HG02571 (cell line): Measurements from ENCODE around the gene KRTCAP3.
"Not testable (repeated sequence)": the region's sequence is repeated elsewhere in the genome, so short reads cannot be mapped to it uniquely, and the experiment has no call there.

Experiments used
- ATAC-seq: cut with Tn5 transposase; IDR thresholded peaks from one replicate; pipeline ENCODE4 v1.9.1; 2021; ENCODE audit warnings: mild to moderate bottlenecking, moderate library complexity; ENCODE audit not compliant: unreplicated experiment

The KRTCAP3 gene, protein sequence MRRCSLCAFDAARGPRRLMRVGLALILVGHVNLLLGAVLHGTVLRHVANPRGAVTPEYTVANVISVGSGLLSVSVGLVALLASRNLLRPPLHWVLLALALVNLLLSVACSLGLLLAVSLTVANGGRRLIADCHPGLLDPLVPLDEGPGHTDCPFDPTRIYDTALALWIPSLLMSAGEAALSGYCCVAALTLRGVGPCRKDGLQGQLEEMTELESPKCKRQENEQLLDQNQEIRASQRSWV

DNA sequence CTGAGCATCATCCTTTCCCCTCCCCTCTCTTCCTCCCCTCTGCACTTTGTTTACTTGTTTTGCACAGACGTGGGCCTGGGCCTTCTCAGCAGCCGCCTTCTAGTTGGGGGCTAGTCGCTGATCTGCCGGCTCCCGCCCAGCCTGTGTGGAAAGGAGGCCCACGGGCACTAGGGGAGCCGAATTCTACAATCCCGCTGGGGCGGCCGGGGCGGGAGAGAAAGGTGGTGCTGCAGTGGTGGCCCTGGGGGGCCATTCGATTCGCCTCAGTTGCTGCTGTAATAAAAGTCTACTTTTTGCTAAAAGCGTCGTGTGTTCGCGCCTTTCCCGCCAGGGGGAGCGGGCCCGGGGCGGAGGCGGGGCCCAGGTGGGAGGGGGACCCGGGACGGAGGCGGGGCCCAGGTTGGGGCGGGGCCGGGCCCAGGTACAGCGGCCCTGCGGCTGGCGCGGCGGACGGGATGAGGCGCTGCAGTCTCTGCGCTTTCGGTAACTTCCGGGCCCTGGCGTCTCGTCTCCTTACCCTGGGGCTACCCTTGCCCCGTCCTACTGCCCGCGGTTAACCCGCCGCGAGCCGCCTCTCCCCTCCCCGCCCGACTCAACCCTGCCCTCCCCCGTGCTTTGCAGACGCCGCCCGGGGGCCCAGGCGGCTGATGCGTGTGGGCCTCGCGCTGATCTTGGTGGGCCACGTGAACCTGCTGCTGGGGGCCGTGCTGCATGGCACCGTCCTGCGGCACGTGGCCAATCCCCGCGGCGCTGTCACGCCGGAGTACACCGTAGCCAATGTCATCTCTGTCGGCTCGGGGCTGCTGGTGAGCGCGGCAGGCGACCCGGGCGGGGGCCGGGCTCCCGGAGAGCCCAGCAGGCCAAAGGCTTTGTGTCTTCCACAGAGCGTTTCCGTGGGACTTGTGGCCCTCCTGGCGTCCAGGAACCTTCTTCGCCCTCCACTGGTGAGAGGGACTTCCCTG lies at the start of gene KRTCAP3:
TSS of gene KRTCAP3 (plus strand) at position 424 of the 962 bp plus-strand sequence. CDS start at position 456, 32 bp downstream.
- ATAC-seq: no peak

DNA sequence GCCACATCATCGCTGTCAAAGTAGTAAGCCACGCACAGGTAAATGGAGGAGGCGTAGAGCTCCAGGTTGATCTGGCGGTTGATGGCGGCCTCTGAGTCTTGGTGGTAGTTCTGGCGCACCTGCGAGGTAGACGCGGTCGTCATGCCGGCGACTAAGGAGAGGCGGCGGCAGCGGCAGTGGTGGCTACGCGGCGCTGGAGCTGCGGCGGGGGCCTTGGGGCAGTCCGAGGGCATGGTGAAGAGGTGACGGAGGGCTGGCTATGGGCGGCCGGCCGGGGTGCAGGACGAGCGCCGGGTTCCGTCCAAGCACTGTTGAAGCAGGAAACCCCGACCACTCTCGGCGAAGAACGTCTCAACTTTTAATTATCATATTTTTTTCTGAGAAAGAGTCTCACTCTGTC lies 49.0 kb upstream of the KRTCAP3 start:
- ATAC-seq: no peak

DNA sequence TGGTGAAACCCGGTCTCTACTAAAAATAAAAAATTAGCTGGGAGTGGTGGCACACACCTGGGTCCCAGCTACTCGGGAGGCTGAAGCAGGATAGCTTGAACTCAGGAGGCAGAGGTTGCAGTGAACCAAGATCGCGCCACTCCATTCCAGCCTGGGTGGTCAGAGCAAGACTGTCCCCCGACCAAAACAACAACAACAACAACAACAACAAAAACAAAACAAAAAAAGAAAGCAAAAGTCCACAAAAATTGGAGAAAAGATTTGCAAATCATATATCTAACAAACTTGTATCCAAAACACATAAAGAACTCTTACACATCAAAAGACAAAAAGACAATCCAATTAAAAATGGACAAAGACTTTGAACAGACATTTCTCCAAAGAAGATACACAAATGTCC lies 43.2 kb upstream of the KRTCAP3 start:
- ATAC-seq: no peak

GRCh38 chr2:27400348-27401135 lies 41.6 kb upstream of the KRTCAP3 start:
- no peak for ATAC-seq

- ATAC-seq: no peak
Observed at GRCh38 chr2:27407798-27408491, 34.2 kb upstream of the KRTCAP3 start.

DNA sequence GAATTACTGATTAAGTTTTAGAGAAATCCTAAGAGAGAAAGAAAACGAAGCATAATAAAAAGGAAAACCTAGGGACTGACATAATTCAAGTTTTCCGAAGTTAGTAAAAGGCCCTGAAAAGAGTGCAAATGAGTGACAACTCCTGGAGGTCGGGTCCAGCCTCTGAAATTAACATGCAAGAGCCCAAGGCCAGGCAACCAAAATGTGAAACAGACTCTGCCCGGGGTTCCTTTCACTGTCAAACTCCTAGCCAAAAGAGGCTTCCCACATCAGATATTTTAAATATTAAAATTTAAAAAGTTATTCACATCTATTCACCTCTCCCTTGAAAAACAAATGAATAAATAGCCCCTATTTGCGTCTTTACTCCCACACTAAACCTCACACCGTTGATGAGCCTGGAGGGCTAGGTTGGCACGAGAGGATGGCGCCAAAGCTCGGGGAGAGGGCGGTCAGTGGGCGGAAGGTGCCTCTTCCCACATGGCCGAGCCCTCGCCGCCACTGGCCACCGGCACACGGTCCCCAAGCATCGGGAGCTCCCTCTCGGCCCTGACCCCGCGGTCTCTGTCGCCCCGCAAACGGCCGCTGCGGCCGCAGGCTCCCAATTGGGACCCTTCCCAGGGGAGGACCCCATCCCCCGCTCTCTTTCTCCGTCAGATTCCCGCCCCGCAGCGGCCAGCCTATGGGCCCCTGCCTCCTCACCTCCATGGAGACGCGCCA lies 33.4 kb upstream of the KRTCAP3 start:
- ATAC-seq: peak; percentile 31

DNA sequence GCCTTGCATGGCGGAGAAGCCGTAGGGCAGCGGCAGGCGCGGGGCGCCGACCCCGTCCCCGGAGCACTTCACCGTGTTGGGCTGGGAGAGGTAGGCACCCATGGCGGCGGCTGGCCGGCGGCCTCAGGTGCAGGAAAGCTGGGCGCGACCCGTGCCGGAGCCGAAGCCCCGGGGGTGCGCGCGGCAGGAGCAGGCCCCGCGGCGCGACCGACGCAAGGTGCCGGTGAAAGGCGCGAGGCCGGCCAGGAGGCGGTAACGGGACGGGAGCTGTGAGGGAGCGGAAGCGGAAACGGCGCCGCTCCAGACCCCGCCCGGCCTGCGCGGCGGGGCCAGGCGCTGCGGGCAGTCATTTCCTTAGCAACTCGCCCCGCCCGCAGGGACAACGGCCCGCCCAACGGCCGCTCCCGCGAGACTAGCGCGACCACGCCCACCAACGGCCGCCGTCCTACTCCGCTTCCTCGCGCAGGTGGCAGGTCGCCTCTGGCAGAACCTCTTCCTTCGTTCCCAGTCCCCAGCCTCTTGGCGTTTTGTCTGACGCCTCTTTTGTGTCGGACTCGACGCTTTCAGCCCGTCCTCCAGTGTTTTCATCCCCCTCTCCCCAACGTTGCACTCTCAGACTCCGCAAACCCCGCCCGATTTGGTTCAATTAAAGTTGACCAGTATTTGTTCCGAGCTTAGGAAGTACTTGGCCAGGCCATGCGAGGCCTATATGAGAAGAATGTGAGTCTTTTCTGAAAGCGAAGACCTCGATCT lies 32.7 kb upstream of the KRTCAP3 start, which contains the start of gene PPM1G:
TSS of gene PPM1G (minus strand) at position 271 of the 753 bp plus-strand sequence. CDS start at position 102, 169 bp downstream.
- ATAC-seq: peak; percentile 91

DNA sequence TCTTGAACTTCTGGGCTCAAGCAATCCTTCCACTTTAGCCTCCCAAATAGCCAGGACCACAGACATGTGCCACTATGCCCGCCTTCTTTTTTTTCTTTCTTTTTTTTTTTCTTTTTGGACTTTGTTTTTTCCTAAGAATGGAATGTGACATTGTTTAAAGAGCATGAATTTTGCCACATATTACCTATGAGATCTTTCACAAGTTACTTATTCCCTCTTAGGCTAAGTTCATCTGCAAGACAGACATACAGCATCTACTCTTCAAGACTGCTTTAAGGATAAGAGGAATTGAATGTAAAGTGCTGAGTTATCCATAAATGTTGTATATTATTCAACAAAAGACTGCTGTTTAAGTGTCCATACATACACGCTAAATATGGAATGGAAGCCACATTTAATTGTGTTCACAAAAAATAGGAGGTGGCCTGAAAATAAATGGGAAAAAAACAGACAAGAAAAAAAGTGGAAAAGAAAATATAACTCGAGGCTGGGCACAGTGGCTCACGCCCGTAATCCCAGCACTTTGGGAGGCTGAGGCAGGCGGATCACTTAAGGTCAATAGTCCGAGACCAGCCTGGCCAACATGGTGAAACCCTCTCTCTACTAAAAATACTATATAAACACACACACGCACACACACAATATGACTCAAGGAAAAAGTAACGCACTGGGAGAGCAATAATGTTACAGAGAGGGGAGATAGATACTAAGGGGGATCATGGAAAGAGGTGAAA lies 29.6 kb upstream of the KRTCAP3 start:
- no peak for ATAC-seq

DNA sequence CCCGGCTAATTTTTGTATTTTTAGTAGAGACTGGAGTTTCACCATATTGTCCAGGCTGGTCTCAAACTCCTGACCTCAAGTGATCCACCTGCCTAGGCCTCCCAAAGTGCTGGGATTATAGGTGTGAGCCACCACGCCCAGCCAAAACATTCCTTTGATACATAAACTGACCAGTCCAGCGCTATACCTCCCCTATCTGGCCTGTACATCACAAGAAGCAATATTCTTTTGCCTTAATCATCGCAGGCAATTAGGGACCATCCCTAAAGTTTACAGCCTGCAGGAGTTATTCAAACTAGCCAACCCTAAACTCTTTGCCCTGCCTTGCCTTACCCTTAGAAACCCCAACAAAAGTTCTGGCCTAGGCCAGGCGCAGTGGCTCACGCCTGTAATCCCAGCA lies 26.0 kb upstream of the KRTCAP3 start:
- ATAC-seq: no peak

DNA sequence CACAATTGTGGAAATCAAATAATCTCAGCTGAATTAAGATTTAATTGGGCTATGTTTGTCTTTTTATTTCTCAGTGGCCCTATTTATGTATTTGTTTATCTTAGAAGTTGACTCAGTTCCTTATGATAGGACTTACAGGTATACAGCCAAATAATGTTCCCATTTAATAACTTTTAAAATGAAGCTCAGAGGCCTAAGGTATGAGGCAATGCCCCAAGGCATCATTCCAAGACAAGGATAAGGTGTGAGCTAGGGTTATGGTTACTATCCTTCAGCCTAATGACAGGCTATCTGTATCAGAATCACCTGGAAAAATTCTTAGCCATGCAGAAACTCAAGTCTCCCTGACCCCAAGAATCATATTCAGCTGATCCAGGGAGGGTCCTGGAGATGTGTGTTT lies 21.2 kb upstream of the KRTCAP3 start:
- ATAC-seq: no peak

- ATAC-seq: no peak
Observed at GRCh38 chr2:27421660-27422250, 20.4 kb upstream of the KRTCAP3 start.

- no peak for ATAC-seq
Observed at GRCh38 chr2:27422958-27423357, 19.2 kb upstream of the KRTCAP3 start.

DNA sequence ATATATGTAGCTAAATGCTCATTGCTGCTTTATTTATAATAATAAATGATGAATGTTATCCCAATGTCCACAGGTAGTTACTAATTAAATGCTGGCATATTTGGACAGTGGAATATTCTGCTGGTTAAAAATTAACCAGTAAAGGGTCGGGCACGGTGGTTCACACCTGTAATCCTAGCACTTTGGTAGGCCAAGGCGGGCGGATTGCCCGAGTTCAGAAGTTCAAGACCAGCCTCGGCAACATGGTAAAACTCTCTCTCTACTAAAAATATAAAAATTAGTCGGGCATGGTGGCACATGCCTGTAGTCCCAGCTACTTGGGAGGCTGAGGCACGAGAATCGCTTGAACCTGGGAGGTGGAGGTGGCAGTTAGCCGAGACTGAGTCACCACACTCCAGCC lies 17.1 kb upstream of the KRTCAP3 start:
- ATAC-seq: not testable (repeated sequence)

DNA sequence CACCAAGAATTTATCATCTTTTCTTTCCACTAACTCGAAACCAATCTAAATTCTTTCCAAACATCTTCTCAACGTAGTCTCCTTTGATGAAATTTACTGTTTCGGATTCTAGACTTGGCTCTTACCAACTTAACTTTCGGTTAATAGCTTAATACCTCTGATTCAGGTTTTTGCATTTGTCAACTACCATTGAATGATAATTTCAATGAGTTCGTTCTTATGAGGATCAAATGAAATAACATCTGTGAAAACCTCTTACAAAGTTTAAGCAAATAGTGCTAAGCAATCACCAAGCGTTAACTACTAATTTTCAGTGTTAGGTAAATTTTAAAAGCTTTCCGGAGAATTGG lies 14.3 kb upstream of the KRTCAP3 start:
- no peak for ATAC-seq

- ATAC-seq: peak; percentile 77
Observed at GRCh38 chr2:27428213-27428977, 13.8 kb upstream of the KRTCAP3 start, which contains the start of gene NRBP1. NRBP1 (plus strand) TSS chr2:27428631; CDS start chr2:27433274, 4,643 bp downstream.

GRCh38 chr2:27428978-27429541 lies 13.1 kb upstream of the KRTCAP3 start:
- peak; percentile 79 for ATAC-seq

- no peak for ATAC-seq
Observed at GRCh38 chr2:27431395-27431794, 10.8 kb upstream of the KRTCAP3 start.
